H1 (cell line): ENCODE measurements around the gene RNU5D-1. TPM values are rescaled to one million over a fixed set of nuclear protein-coding genes. Genes with fewer than 3 reads are reported as not detected.

Experiments used
- CTCF ChIA-PET: fragments of 300-600 bp; sonication (Branson Sonifier 250); formaldehyde crosslinking; loops from one replicate; lab custom pipeline; 2021; ENCODE audit not compliant: partially characterized antibody; lab: Charles Lee
- POLR2A ChIA-PET: fragments of 300-600 bp; sonication (Branson Sonifier 250); formaldehyde crosslinking; loops from one replicate; lab custom pipeline; 2021; ENCODE audit warnings: inconsistent platforms; ENCODE audit not compliant: partially characterized antibody; lab: Charles Lee
- DNase-seq, 2 experiments: peaks; one replicate each; pipeline versions ENCODE4 v3.0.0 to v3.0.0-alpha.2; 2010 to 2022; ENCODE audit warnings: low spot score in 2 of 2, low read depth in 1 of 2, mixed read lengths in 1 of 2
- FAIRE-seq: peaks from 2 replicates; lab custom pipeline; 2011; peaks lifted over from hg19 to GRCh38; lab: Jason Lieb, UNC
- H2AFZ ChIP-seq: 2 replicates; pipeline ENCODE4 v1.8.1; 2012; ENCODE audit warnings: low read length, inconsistent platforms
- H2AK5ac ChIP-seq: 2 replicates; pipeline ENCODE4 v1.6.1; 2013; ENCODE audit warnings: low read depth, low read length
- H2BK120ac ChIP-seq: replicated peaks from 2 replicates; pipeline ENCODE3; 2013; ENCODE audit warnings: low read depth, low read length, inconsistent platforms
- H2BK12ac ChIP-seq: 2 replicates; pipeline ENCODE4 v1.6.1; 2013; ENCODE audit warnings: low read depth, low read length
- H2BK15ac ChIP-seq: 2 replicates; pipeline ENCODE4 v1.6.1; 2013; ENCODE audit warnings: low read length
- H2BK20ac ChIP-seq: 2 replicates; pipeline ENCODE4 v1.6.1; 2013; ENCODE audit warnings: low read length
- H2BK5ac ChIP-seq: 2 replicates; pipeline ENCODE4 v1.6.1; 2013; ENCODE audit warnings: low read depth, low read length
- H3K14ac ChIP-seq: 2 replicates; pipeline ENCODE4 v1.6.1; 2013; ENCODE audit warnings: inconsistent platforms; ENCODE audit not compliant: insufficient read length
- H3K18ac ChIP-seq: 2 replicates; pipeline ENCODE4 v1.6.1; 2013; ENCODE audit warnings: low read length; ENCODE audit errors: extremely low read depth
- H3K23ac ChIP-seq: 2 replicates; pipeline ENCODE4 v1.6.1; 2013; ENCODE audit warnings: inconsistent platforms; ENCODE audit not compliant: insufficient read length
- H3K23me2 ChIP-seq: 2 replicates; pipeline ENCODE4 v1.6.1; 2013; ENCODE audit warnings: low read depth, low read length
- H3K27ac ChIP-seq: 2 replicates; pipeline ENCODE4 v1.6.1; 2011; ENCODE audit warnings: low read depth, low read length, inconsistent platforms
- H3K27me3 ChIP-seq, 4 experiments: replicated peaks in 1 of 4; 1 replicate in 1 of 4; 2 replicates in 3 of 4; pipeline versions ENCODE4 v1.6.1 to v1.8.1; 2011 to 2013; ENCODE audit warnings: low read length in 3 of 4, mild to moderate bottlenecking in 3 of 4, inconsistent platforms in 2 of 4, mixed read lengths in 2 of 4, moderate library complexity in 1 of 4; ENCODE audit not compliant: control insufficient read depth in 3 of 4, insufficient read depth in 3 of 4; ENCODE audit errors: extremely low read depth in 1 of 4
- H3K36me3 ChIP-seq, 4 experiments: 2 replicates each; pipeline versions ENCODE4 v1.6.1 to v1.8.1; 2011 to 2013; ENCODE audit warnings: mild to moderate bottlenecking in 4 of 4, low read length in 3 of 4, moderate library complexity in 2 of 4, control low read depth in 1 of 4, inconsistent platforms in 1 of 4; ENCODE audit not compliant: insufficient read depth in 4 of 4, control insufficient read depth in 2 of 4
- H3K4ac ChIP-seq: replicated peaks from 2 replicates; pipeline ENCODE3; 2013; ENCODE audit warnings: low read length, low read depth, mixed read lengths, inconsistent platforms; ENCODE audit not compliant: insufficient read length
- H3K4me1 ChIP-seq, 4 experiments: replicated peaks in 1 of 4; 1 replicate in 1 of 4; 2 replicates in 3 of 4; pipeline versions ENCODE4 v1.6.1 to v1.8.1; 2011 to 2013; ENCODE audit warnings: low read length in 3 of 4, inconsistent platforms in 2 of 4, mixed read lengths in 1 of 4; ENCODE audit not compliant: insufficient read depth in 4 of 4, control insufficient read depth in 3 of 4
- H3K4me2 ChIP-seq, 2 experiments: 2 replicates each; pipeline versions ENCODE4 v1.6.1 to v1.8.1; 2011 to 2013; ENCODE audit warnings: low read depth in 2 of 2, low read length in 2 of 2, control low read depth in 1 of 2, inconsistent platforms in 1 of 2, mild to moderate bottlenecking in 1 of 2; ENCODE audit not compliant: insufficient read depth in 1 of 2
- H3K4me3 ChIP-seq, 4 experiments: fragments of 200-600, 300-600 bp in 1 of 4; sonication (generic), shearing (Covaris generic), sonication (Bioruptor Twin) in 1 of 4; 2 replicates each; pipeline versions ENCODE4 v1.5.1 to v1.8.1; 2011 to 2016; ENCODE audit warnings: low read length in 4 of 4, low read depth in 3 of 4, control low read depth in 2 of 4, inconsistent platforms in 2 of 4, mild to moderate bottlenecking in 2 of 4, mixed read lengths in 1 of 4, moderate library complexity in 1 of 4; ENCODE audit not compliant: insufficient read depth in 2 of 4; ENCODE audit errors: extremely low read depth in 1 of 4
- H3K56ac ChIP-seq: replicated peaks from 2 replicates; pipeline ENCODE3; 2013; ENCODE audit warnings: low read depth, mild to moderate bottlenecking, mixed read lengths, low read length, inconsistent platforms; ENCODE audit not compliant: insufficient read length
- H3K79me1 ChIP-seq: 2 replicates; pipeline ENCODE4 v1.6.1; 2013; ENCODE audit warnings: low read depth, low read length, control low read depth
- H3K79me2 ChIP-seq, 2 experiments: 2 replicates each; pipeline versions ENCODE4 v1.6.1 to v1.8.1; 2012 to 2013; ENCODE audit warnings: low read length in 2 of 2, mild to moderate bottlenecking in 2 of 2, inconsistent platforms in 1 of 2; ENCODE audit not compliant: insufficient read depth in 2 of 2, control insufficient read depth in 1 of 2
- H3K9ac ChIP-seq, 4 experiments: replicated peaks in 1 of 4; 1 replicate in 1 of 4; 2 replicates in 3 of 4; pipeline versions ENCODE4 v1.6.1 to v1.8.1; 2011 to 2013; ENCODE audit warnings: low read depth in 3 of 4, low read length in 3 of 4, control low read depth in 2 of 4, mild to moderate bottlenecking in 2 of 4, moderate library complexity in 2 of 4, inconsistent platforms in 1 of 4; ENCODE audit errors: extremely low read depth in 1 of 4
- H3K9me3 ChIP-seq, 2 experiments: 2 replicates each; pipeline versions ENCODE4 v1.6.1 to v1.8.1; 2012 to 2013; ENCODE audit warnings: mild to moderate bottlenecking in 2 of 2, moderate library complexity in 2 of 2, control low read depth in 1 of 2, inconsistent platforms in 1 of 2, low read depth in 1 of 2, low read length in 1 of 2, mixed read lengths in 1 of 2; ENCODE audit not compliant: insufficient read depth in 2 of 2
- H4K20me1 ChIP-seq, 2 experiments: replicated peaks in 1 of 2; 2 replicates each; pipeline versions ENCODE3 to v1.8.1; 2011 to 2013; ENCODE audit warnings: inconsistent platforms in 2 of 2, low read length in 2 of 2, mild to moderate bottlenecking in 1 of 2; ENCODE audit not compliant: insufficient read depth in 2 of 2, control insufficient read depth in 1 of 2
- H4K5ac ChIP-seq: 2 replicates; pipeline ENCODE4 v1.6.1; 2013; ENCODE audit warnings: low read length, low read depth, mixed read lengths, inconsistent platforms; ENCODE audit not compliant: insufficient read length
- H4K8ac ChIP-seq: 2 replicates; pipeline ENCODE4 v1.8.0; 2013; ENCODE audit warnings: mild to moderate bottlenecking, moderate library complexity, low read length, inconsistent platforms; ENCODE audit not compliant: insufficient read depth; ENCODE audit errors: extremely low read depth
- H4K91ac ChIP-seq: replicated peaks from 2 replicates; pipeline ENCODE3; 2013; ENCODE audit warnings: low read length, mixed read lengths, inconsistent platforms; ENCODE audit not compliant: insufficient read length
- CBX8 ChIP-seq: fragments of 300-800, 300-1000 bp; sonication (generic); IDR thresholded peaks from 2 replicates; pipeline ENCODE4 v1.7.1; 2016; ENCODE audit warnings: low read depth, low read length, borderline replicate concordance
- POLR2A ChIP-seq, 2 experiments: IDR thresholded peaks; 1 replicate in 1 of 2; 2 replicates in 1 of 2; pipeline ENCODE4 v1.6.1; 2011; ENCODE audit warnings: low read depth in 2 of 2, low read length in 2 of 2, mild to moderate bottlenecking in 2 of 2; ENCODE audit errors: control extremely low read depth in 1 of 2
- POLR2AphosphoS5 ChIP-seq: IDR thresholded peaks from 2 replicates; pipeline ENCODE4 v1.6.1; 2011; ENCODE audit warnings: low read depth, low read length
- SIRT6 ChIP-seq: IDR thresholded peaks from one replicate; pipeline ENCODE4 v1.7.1; 2012; ENCODE audit warnings: low read length, inconsistent platforms
- WGBS, 2 experiments: shearing (Covaris generic) in 1 of 2; methylation state at CpG; one replicate each; pipeline versions ENCODE4 v1.1.6 to v1.1.7; 2013 to 2015; ENCODE audit warnings: low lambda C conversion rate in 2 of 2, mixed read lengths in 2 of 2, inconsistent platforms in 1 of 2, low coverage in 1 of 2, missing lambda C conversion rate in 1 of 2; ENCODE audit not compliant: insufficient replicate concordance in 2 of 2, insufficient coverage in 1 of 2, insufficient read length in 1 of 2; ENCODE audit errors: extremely low coverage in 1 of 2, missing lambda C conversion rate in 1 of 2; 5-methylcytosine and 5-hydroxymethylcytosine counted together
- polyA plus RNA-seq, 7 experiments: library from polyadenylated mRNA; depleted of rRNA in 3 of 7; stranded (reverse) in 5 of 7; unstranded in 2 of 7; fragments of >200 nt in 5 of 7; fragments of 200-250 nt in 2 of 7; gene quantifications; 1 replicate in 5 of 7; 2 replicates in 1 of 7; 4 replicates in 1 of 7; pipeline versions ENCODE4 v1.2.1 to v1.2.3, GENCODE V29; 2011 to 2013; ENCODE audit warnings: missing spikeins in 2 of 7, mixed read lengths in 2 of 7
- total RNA-seq: library from RNA; stranded (reverse); fragmentation: NEBNext Ultra II Directional; extraction: Animal tissue kit (Norgen Biotek cat#: 25700); gene quantifications from 2 replicates; pipeline ENCODE4 v1.2.1, GENCODE V29; 2021

The RNU5D-1 gene
- total and polyA plus RNA-seq, 2 of the 8 experiments (the other 6 are each of a cell fraction or from before 2014, with no cell fraction given) = under 0.01 TPM; not detected in 1

DNA sequence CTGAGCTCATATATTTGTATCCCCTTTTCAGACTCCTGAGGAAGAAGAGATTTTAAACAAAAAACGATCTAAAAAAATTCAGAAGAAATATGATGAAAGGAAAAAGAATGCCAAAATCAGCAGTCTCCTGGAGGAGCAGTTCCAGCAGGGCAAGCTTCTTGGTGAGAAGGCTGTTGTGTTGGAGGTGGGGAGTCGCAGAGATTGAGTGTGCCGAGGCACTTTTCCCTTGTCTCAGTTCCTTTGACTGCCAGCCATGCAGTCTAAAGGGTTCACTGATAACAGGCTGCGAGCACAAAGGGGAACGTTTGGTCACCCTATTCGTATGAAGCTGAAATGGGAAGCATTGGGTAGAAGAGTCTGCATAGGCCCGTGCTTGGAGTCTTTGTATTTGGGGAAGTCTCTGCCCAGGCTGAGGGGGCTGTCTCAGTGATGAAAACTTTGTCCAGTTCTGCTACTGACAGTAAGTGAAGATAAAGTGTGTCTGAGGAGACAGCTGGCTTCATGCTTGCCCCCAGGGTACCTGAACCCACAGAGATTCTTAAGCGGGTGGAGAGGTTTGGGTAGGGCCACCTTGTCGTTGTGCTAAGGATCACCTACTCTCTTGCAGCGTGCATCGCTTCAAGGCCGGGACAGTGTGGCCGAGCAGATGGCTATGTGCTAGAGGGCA, 47.1 kb upstream of the RNU5D-1 start:
- Histone ChIP-seq H3K23me2 (peaks cover 16% of the 10 kb centered on the region), H3K36me3 (peaks cover 24 to 54% (median 34%) of the 10 kb centered on the region in 4 experiments), H3K23ac (no peak overlapping the region), H4K8ac (no peak overlapping the region; the same call in 1 of the 2 replicates), H4K5ac (no peak overlapping the region), H3K79me2 (peaks cover 15 to 33% of the 10 kb centered on the region in 2 experiments), H2AK5ac (no peak overlapping the region), H3K27ac (no peak overlapping the region), H3K4me3 (peak overlapping the region in 2 of 4 experiments; percentile 1 to 68; a peak in 2 of 8 replicates), H4K91ac (no peak overlapping the region), H3K79me1 (peaks cover 3% of the 10 kb centered on the region; the same call in 1 of the 2 replicates), H3K18ac (no peak overlapping the region), H3K27me3 (no peaks in the 10 kb centered on the region), H2BK120ac (no peak overlapping the region), H3K4ac (no peak overlapping the region), H3K4me1 (peaks cover 0 to 8% (median 2%) of the 10 kb centered on the region in 4 experiments; a peak in 5 of 7 replicates), H3K9ac (no peak overlapping the region; a peak in 1 of 7 replicates), H3K4me2 (peak overlapping the region; percentile 93 to 98), H3K56ac (no peak overlapping the region), H3K9me3 (no peaks in the 10 kb centered on the region), H2BK15ac (no peak overlapping the region), H2BK5ac (peak overlapping the region; percentile 8; the same call in 1 of the 2 replicates), H2BK20ac (no peak overlapping the region), H4K20me1 (peaks cover 13 to 21% of the 10 kb centered on the region in 2 experiments), H2BK12ac (no peak overlapping the region), H3K14ac (no peak overlapping the region), H2AFZ (no peak overlapping the region)
- 94% methylated on average over 13 of the region's 13 CpGs; no CpG with 5 or more reads in 1 of the 2 experiments for WGBS, 2 experiments
- ChIA-PET POLR2A (interaction anchor here (0.6 to 23.6 kb wide), 17 partner anchors 9 to 734 kb away, joined by 3 to 428 read pairs (median 15); partner anchors contain the start of genes BEST4, BTBD19, DYNLT4 and HECTD3), CTCF (interaction anchor here (0.6 to 1.2 kb wide), 2 partner anchors 13 to 556 kb away, joined by 3 to 4 read pairs; no protein-coding TSS in a partner anchor)
- peak in 1 of 2 experiments; percentile 55; a peak in 1 of 3 replicates for TF ChIP-seq POLR2A (IDR thresholded peaks at IDR 0.05; ENCODE audit: control extremely low read depth in 1 of 2, low read depth in 2 of 2, low read length in 2 of 2)
- no peak for TF ChIP-seq CBX8
- 0 out of 2 replicates have a peak, but pooled peaks have one; percentile 20 for TF ChIP-seq POLR2AphosphoS5
- TF ChIP-seq SIRT6 = no peak
- DNase-seq = no peak
- FAIRE-seq = no peak
